Stimulated activated CD8-positive, alpha-beta memory T cell treated with anti-CD3 and anti-CD28 coated beads, Interleukin-15, amount 100 ng/mL, for 1 hour (primary cell): ENCODE measurements around the gene HOXD4.

Experiments used
- DNase-seq: peaks from one replicate; pipeline ENCODE4 v3.0.0-alpha.2; 2020; ENCODE audit warnings: low read depth

Gene HOXD4

GRCh38 chr2:176126929-176127773 lies 24.2 kb upstream of the HOXD4 start:
- DNase-seq, result peak; percentile 60

GRCh38 chr2:176127774-176128072 lies 23.6 kb upstream of the HOXD4 start:
- DNase-seq, result no peak

- DNase-seq, result no peak
Measured at GRCh38 chr2:176128172-176128981, 23.0 kb upstream of the HOXD4 start.

- DNase-seq, result no peak
Measured at GRCh38 chr2:176128982-176129796, 22.2 kb upstream of the HOXD4 start, which contains the start of gene HOXD8. HOXD8 (plus strand) TSS chr2:176129705; CDS start chr2:176130367, 662 bp downstream.

GRCh38 chr2:176129813-176130146 lies 21.6 kb upstream of the HOXD4 start:
- no peak for DNase-seq

GRCh38 chr2:176130147-176130956 lies 21.0 kb upstream of the HOXD4 start:
- DNase-seq, result no peak

GRCh38 chr2:176130957-176131847 lies 20.1 kb upstream of the HOXD4 start:
- DNase-seq, result no peak

- no peak for DNase-seq
Measured at GRCh38 chr2:176131848-176132158, 19.5 kb upstream of the HOXD4 start.

- no peak for DNase-seq
Measured at GRCh38 chr2:176132205-176133171, 18.9 kb upstream of the HOXD4 start.

- DNase-seq, result no peak
Measured at GRCh38 chr2:176133389-176133788, 18.0 kb upstream of the HOXD4 start.

GRCh38 chr2:176134035-176134434 lies 17.3 kb upstream of the HOXD4 start:
- DNase-seq, result no peak

GRCh38 chr2:176135035-176135440 lies 16.3 kb upstream of the HOXD4 start:
- DNase-seq, result no peak

GRCh38 chr2:176136374-176137251 lies 14.7 kb upstream of the HOXD4 start:
- no peak for DNase-seq

- no peak for DNase-seq
Measured at GRCh38 chr2:176137252-176137580, 14.1 kb upstream of the HOXD4 start.

- no peak for DNase-seq
Measured at GRCh38 chr2:176137906-176138305, 13.4 kb upstream of the HOXD4 start.

- no peak for DNase-seq
Measured at GRCh38 chr2:176138526-176138922, 12.8 kb upstream of the HOXD4 start.

- DNase-seq, result no peak
Measured at GRCh38 chr2:176138923-176139660, 12.3 kb upstream of the HOXD4 start.
